HCT116 (cell line): ENCODE measurements around the gene VTN. TPM values are rescaled to one million over a fixed set of nuclear protein-coding genes. Genes with fewer than 3 reads are reported as not detected.
A peak's percentile ranks its signal among the peaks of the same experiment; 100 is the strongest.

Experiments used
- ATAC-seq: fragments of 200-7000 bp; cut with Tn5 transposase; 2 replicates; pipeline ENCODE4 v1.9.1; 2020; ENCODE audit warnings: mild to moderate bottlenecking, moderate library complexity
- BruUV-seq: library from RNA; stranded (reverse); fragments of 400-500 nt; replicated peaks from 2 replicates; lab custom pipeline; 2021; lab: Mats Ljungman, UMichigan
- CTCF ChIA-PET: fragments of 300-600 bp; sonication (Branson Sonifier 250); formaldehyde crosslinking; loops from one replicate; lab custom pipeline; 2021; ENCODE audit warnings: antibody characterized with exemption; lab: Charles Lee
- POLR2A ChIA-PET: fragments of 300-600, 350-600 bp; sonication (Branson Sonifier 250); formaldehyde crosslinking; loops from one replicate; lab custom pipeline; 2021; ENCODE audit warnings: antibody characterized with exemption; lab: Charles Lee
- RAD21 ChIA-PET, 2 experiments: fragments of 300-600 bp; sonication (Branson Sonifier 250); formaldehyde crosslinking; loops; one replicate each; lab custom pipeline; 2023; ENCODE audit warnings: low total read pairs in 2 of 2; ENCODE audit not compliant: uncharacterized antibody in 2 of 2, unreplicated experiment in 2 of 2, low non-redundant PET in 1 of 2; lab: Charles Lee
- DNase-seq: peaks from one replicate; pipeline ENCODE4 v3.0.0-alpha.2; 2010; ENCODE audit warnings: low read depth, low spot score
- H2AFZ ChIP-seq: fragments of 200-600 bp; shearing (Covaris generic), sonication (generic); 2 replicates; pipeline ENCODE4 v1.6.1; 2017; ENCODE audit warnings: low read depth, mixed run types, mixed read lengths, antibody characterized with exemption, low read length; ENCODE audit not compliant: poor library complexity, severe bottlenecking
- H3K27ac ChIP-seq: 2 replicates; pipeline ENCODE4 v1.5.1; 2012; ENCODE audit warnings: low read depth, low read length
- H3K27me3 ChIP-seq: fragments of 200-600 bp; sonication (generic); 2 replicates; pipeline ENCODE4 v1.6.1; 2016; ENCODE audit warnings: mixed run types, low read length, mixed read lengths; ENCODE audit not compliant: insufficient read depth
- H3K36me3 ChIP-seq, 2 experiments: fragments of 200-500 bp in 1 of 2; fragments of 200-600 bp in 1 of 2; sonication (Bioruptor generic) in 1 of 2; sonication (generic) in 1 of 2; 2 replicates each; pipeline versions ENCODE4 v1.5.1 to v1.6.1; 2014 to 2016; ENCODE audit warnings: low read length in 2 of 2, inconsistent platforms in 1 of 2, mixed read lengths in 1 of 2, mixed run types in 1 of 2; ENCODE audit not compliant: insufficient read depth in 2 of 2, control insufficient read depth in 1 of 2
- H3K4me1 ChIP-seq, 2 experiments: fragments of 200-600 bp in 1 of 2; sonication (generic) in 1 of 2; 2 replicates each; pipeline versions ENCODE4 v1.5.1 to v1.6.1; 2012 to 2017; ENCODE audit warnings: low read length in 2 of 2, inconsistent platforms in 1 of 2, mild to moderate bottlenecking in 1 of 2, mixed read lengths in 1 of 2, mixed run types in 1 of 2, moderate library complexity in 1 of 2; ENCODE audit not compliant: insufficient read depth in 2 of 2, control insufficient read depth in 1 of 2
- H3K4me2 ChIP-seq: fragments of 200-600 bp; sonication (generic); 2 replicates; pipeline ENCODE4 v1.6.1; 2017; ENCODE audit warnings: mixed run types, low read length, mixed read lengths
- H3K4me3 ChIP-seq, 2 experiments: fragments of 200-600 bp in 1 of 2; sonication (generic) in 1 of 2; replicated peaks in 1 of 2; 2 replicates each; pipeline ENCODE4 v1.5.1; 2011 to 2016; ENCODE audit warnings: low read length in 2 of 2, control low read depth in 1 of 2, low read depth in 1 of 2, mild to moderate bottlenecking in 1 of 2, mixed read lengths in 1 of 2, mixed run types in 1 of 2
- H3K79me2 ChIP-seq: fragments of 200-600 bp; sonication (generic); 2 replicates; pipeline ENCODE4 v1.6.1; 2017; ENCODE audit warnings: mild to moderate bottlenecking, mixed run types, low read length, moderate library complexity, mixed read lengths; ENCODE audit not compliant: insufficient read depth
- H3K9ac ChIP-seq: fragments of 200-600 bp; sonication (generic); 2 replicates; pipeline ENCODE4 v1.6.1; 2016; ENCODE audit warnings: low read length, mixed read lengths
- H3K9me2 ChIP-seq: fragments of 200-600 bp; sonication (generic), shearing (Covaris generic); 2 replicates; pipeline ENCODE4 v1.6.1; 2017; ENCODE audit warnings: mixed run types, mild to moderate bottlenecking, moderate library complexity; ENCODE audit not compliant: insufficient read depth
- H3K9me3 ChIP-seq, 2 experiments: fragments of 200-500 bp in 1 of 2; fragments of 200-600 bp in 1 of 2; sonication (Bioruptor generic) in 1 of 2; sonication (generic) in 1 of 2; 2 replicates each; pipeline ENCODE4 v1.6.1; 2014 to 2017; ENCODE audit warnings: low read length in 2 of 2, mixed read lengths in 2 of 2, inconsistent platforms in 1 of 2, low read depth in 1 of 2, mild to moderate bottlenecking in 1 of 2, mixed run types in 1 of 2, moderate library complexity in 1 of 2; ENCODE audit not compliant: control insufficient read depth in 1 of 2, insufficient read depth in 1 of 2
- H4K20me1 ChIP-seq: fragments of 200-600 bp; sonication (generic), shearing (Covaris generic); 2 replicates; pipeline ENCODE4 v1.6.1; 2017; ENCODE audit warnings: mixed run types, mild to moderate bottlenecking, moderate library complexity; ENCODE audit not compliant: insufficient read depth
- FOSL1 ChIP-seq: IDR thresholded peaks from 2 replicates; pipeline ENCODE4 v1.6.1; 2012; ENCODE audit warnings: low read depth
- POLR2A ChIP-seq: IDR thresholded peaks from 2 replicates; pipeline ENCODE4 v1.7.0; 2011; ENCODE audit warnings: borderline replicate concordance; ENCODE audit not compliant: insufficient read depth, insufficient read length; ENCODE audit errors: extremely low read depth
- POLR2AphosphoS5 ChIP-seq: IDR thresholded peaks from 2 replicates; pipeline ENCODE4 v1.6.1; 2011; ENCODE audit warnings: mild to moderate bottlenecking, low read depth, low read length, moderate library complexity
- SIN3A ChIP-seq: IDR thresholded peaks from 2 replicates; pipeline ENCODE4 v1.6.1; 2012; ENCODE audit warnings: low read depth
- SP1 ChIP-seq: IDR thresholded peaks from 2 replicates; pipeline ENCODE4 v1.6.1; 2012; ENCODE audit warnings: low read depth
- SRF ChIP-seq: IDR thresholded peaks from 2 replicates; pipeline ENCODE4 v1.6.1; 2012; ENCODE audit warnings: low read depth
- YY1 ChIP-seq: IDR thresholded peaks from 2 replicates; pipeline ENCODE4 v1.6.1; 2011; ENCODE audit warnings: low read length, low read depth, moderate library complexity, mild to moderate bottlenecking; ENCODE audit not compliant: insufficient replicate concordance; ENCODE audit errors: extremely low read depth
- intact Hi-C: fragments of 100-400 bp; cut with micrococcal nuclease; formaldehyde crosslinking; loops from 2 replicates; pipeline ENCODE4 v1.10.0; 2022
- total RNA-seq: library from RNA; stranded (reverse); gene quantifications from one replicate; pipeline ENCODE4 v1.2.1, GENCODE V29; 2021; ENCODE audit not compliant: unreplicated experiment
- TF ChIP-seq, protein P1 (sequence below): IDR thresholded peaks from 2 replicates; pipeline ENCODE4 v1.6.1; 2011; ENCODE audit warnings: mild to moderate bottlenecking, low read length, moderate library complexity; ENCODE audit not compliant: insufficient replicate concordance; ENCODE audit errors: extremely low read depth
- TF ChIP-seq, protein P2 (sequence below), 3 experiments: fragments of 200-600 bp in 1 of 3; sonication (generic) in 1 of 3; IDR thresholded peaks in 2 of 3; conservative IDR thresholded peaks in 1 of 3; 2 replicates each; pipeline ENCODE4 v1.5.1; 2012 to 2017; ENCODE audit warnings: low read depth in 2 of 3, low read length in 2 of 3, antibody characterized with exemption in 1 of 3, borderline replicate concordance in 1 of 3, control low read depth in 1 of 3, mild to moderate bottlenecking in 1 of 3, mixed read lengths in 1 of 3, mixed run types in 1 of 3, moderate library complexity in 1 of 3; ENCODE audit not compliant: insufficient read depth in 1 of 3

The VTN gene
- total RNA-seq, 1 experiment from 2014 or later, result 1.5 TPM

DNA sequence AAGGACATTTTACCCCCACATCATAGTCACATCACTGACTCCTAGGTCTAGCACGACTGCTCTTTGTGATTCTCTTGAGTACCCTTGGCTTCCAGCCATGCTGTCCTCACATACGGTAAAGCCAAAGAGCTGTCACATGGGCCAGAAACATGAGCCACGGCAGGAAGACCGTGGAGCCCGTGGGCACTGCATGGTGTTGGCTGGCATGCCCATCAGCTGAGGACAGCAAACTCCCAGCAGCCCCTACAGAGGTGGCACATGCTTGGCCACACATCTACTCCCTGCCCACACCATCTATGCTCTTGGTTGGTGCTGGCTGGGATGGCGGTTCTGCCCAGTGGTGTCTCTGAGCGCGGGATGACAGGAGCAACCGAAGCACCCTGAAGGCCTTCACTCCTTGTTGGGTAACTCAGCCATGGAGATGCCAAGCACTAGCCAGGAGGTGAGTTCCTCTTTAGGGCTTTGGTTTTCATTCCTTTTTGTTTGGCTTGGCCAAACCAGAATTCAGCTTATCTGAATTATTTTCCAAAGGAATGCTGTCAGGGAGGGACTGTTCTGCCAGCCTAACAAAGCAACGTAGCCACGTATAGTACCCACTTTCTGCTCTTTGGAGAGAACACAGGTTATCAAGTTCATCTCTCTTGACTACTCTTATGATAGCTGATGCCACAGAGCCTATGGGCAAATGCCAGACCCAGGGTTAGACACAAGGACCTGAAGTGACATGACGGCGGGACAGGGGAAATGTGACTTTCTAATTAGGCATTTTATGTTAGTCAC lies 24.5 kb downstream of the VTN start:
- no peak overlapping the region for H3K4me2 ChIP-seq
- H3K27ac ChIP-seq, result no peak overlapping the region
- POLR2A ChIA-PET, result no interaction called here
- H3K4me1 ChIP-seq, result peaks cover 0 to 9% of the 10 kb centered on the region in 2 experiments; a peak in 2 of 4 replicates
- no peaks in the 10 kb centered on the region for H4K20me1 ChIP-seq
- peaks cover 38 to 62% of the 10 kb centered on the region in 2 experiments for H3K36me3 ChIP-seq
- no peaks in the 10 kb centered on the region for H3K27me3 ChIP-seq
- H2AFZ ChIP-seq, result no peak overlapping the region
- TF ChIP-seq, protein P1, sequence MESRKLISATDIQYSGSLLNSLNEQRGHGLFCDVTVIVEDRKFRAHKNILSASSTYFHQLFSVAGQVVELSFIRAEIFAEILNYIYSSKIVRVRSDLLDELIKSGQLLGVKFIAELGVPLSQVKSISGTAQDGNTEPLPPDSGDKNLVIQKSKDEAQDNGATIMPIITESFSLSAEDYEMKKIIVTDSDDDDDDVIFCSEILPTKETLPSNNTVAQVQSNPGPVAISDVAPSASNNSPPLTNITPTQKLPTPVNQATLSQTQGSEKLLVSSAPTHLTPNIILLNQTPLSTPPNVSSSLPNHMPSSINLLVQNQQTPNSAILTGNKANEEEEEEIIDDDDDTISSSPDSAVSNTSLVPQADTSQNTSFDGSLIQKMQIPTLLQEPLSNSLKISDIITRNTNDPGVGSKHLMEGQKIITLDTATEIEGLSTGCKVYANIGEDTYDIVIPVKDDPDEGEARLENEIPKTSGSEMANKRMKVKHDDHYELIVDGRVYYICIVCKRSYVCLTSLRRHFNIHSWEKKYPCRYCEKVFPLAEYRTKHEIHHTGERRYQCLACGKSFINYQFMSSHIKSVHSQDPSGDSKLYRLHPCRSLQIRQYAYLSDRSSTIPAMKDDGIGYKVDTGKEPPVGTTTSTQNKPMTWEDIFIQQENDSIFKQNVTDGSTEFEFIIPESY, result no peak
- TF ChIP-seq, protein P2, sequence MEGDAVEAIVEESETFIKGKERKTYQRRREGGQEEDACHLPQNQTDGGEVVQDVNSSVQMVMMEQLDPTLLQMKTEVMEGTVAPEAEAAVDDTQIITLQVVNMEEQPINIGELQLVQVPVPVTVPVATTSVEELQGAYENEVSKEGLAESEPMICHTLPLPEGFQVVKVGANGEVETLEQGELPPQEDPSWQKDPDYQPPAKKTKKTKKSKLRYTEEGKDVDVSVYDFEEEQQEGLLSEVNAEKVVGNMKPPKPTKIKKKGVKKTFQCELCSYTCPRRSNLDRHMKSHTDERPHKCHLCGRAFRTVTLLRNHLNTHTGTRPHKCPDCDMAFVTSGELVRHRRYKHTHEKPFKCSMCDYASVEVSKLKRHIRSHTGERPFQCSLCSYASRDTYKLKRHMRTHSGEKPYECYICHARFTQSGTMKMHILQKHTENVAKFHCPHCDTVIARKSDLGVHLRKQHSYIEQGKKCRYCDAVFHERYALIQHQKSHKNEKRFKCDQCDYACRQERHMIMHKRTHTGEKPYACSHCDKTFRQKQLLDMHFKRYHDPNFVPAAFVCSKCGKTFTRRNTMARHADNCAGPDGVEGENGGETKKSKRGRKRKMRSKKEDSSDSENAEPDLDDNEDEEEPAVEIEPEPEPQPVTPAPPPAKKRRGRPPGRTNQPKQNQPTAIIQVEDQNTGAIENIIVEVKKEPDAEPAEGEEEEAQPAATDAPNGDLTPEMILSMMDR (IDR thresholded peaks at IDR 0.05 in 2 of 3, conservative IDR thresholded peaks at IDR 0.05 in 1 of 3; ENCODE audit: borderline replicate concordance in 1 of 3, insufficient read depth in 1 of 3, low read depth in 2 of 3, low read length in 2 of 3), result no peak
- TF ChIP-seq SP1 (no peak), POLR2AphosphoS5 (peak; percentile 41), SRF (no peak), FOSL1 (no peak), SIN3A (no peak), POLR2A (no peak), YY1 (no peak)
- no TSS peak for BruUV-seq
- no peak overlapping the region for H3K4me3 ChIP-seq
- H3K9me3 ChIP-seq, result no peaks in the 10 kb centered on the region
- RAD21 ChIA-PET, result no interaction called here
- no peak for DNase-seq
- CTCF ChIA-PET, result interaction anchor here (1.0 kb wide), 1 partner anchor 9 kb away, joined by 3 read pairs; no protein-coding TSS in a partner anchor
- no peaks in the 10 kb centered on the region for H3K79me2 ChIP-seq
- no peak overlapping the region for H3K9ac ChIP-seq
- no peaks in the 10 kb centered on the region for H3K9me2 ChIP-seq
- intact Hi-C loops, result no loop called here
- no peak for ATAC-seq
